CD14-positive monocyte (primary cell): ENCODE measurements around the gene GJB5. TPM values are rescaled to one million over a fixed set of nuclear protein-coding genes. Genes with fewer than 3 reads are reported as not detected.

Experiments used
- DNase-seq, 3 donors: peaks; one replicate each; pipeline ENCODE4 v3.0.0-alpha.2; 2011 to 2022
- H2AFZ ChIP-seq: 2 replicates; pipeline ENCODE4 v1.6.0; 2012; ENCODE audit warnings: mild to moderate bottlenecking, low read depth, low read length, inconsistent platforms; ENCODE audit not compliant: insufficient read depth, poor library complexity, severe bottlenecking
- H3K27ac ChIP-seq, 2 donors: 1 replicate in 1 of 2; 2 replicates in 1 of 2; pipeline ENCODE4 v1.5.1; 2012 to 2013; ENCODE audit warnings: low read length in 2 of 2, control low read depth in 1 of 2, inconsistent platforms in 1 of 2, low read depth in 1 of 2, mild to moderate bottlenecking in 1 of 2
- H3K27me3 ChIP-seq, 2 donors: one replicate each; pipeline versions ENCODE4 v1.6.0 to v1.6.1; 2011 to 2013; ENCODE audit warnings: low read length in 2 of 2; ENCODE audit not compliant: control insufficient read depth in 2 of 2, insufficient read depth in 2 of 2
- H3K36me3 ChIP-seq, 2 donors: replicated peaks in 1 of 2; 1 replicate in 1 of 2; 2 replicates in 1 of 2; pipeline versions ENCODE4 v1.5.1 to v1.6.1; 2012 to 2013; ENCODE audit warnings: low read length in 2 of 2, control low read depth in 1 of 2, inconsistent platforms in 1 of 2, mild to moderate bottlenecking in 1 of 2; ENCODE audit not compliant: insufficient read depth in 2 of 2, control insufficient read depth in 1 of 2
- H3K4me1 ChIP-seq, 2 donors: 1 replicate in 1 of 2; 2 replicates in 1 of 2; pipeline versions ENCODE4 v1.5.1 to v1.6.1; 2012 to 2013; ENCODE audit warnings: low read length in 2 of 2, control low read depth in 1 of 2, inconsistent platforms in 1 of 2, mild to moderate bottlenecking in 1 of 2, moderate library complexity in 1 of 2; ENCODE audit not compliant: insufficient read depth in 2 of 2, control insufficient read depth in 1 of 2
- H3K4me2 ChIP-seq: replicated peaks from 2 replicates; pipeline ENCODE3; 2012; ENCODE audit warnings: low read length, moderate library complexity, mild to moderate bottlenecking; ENCODE audit not compliant: poor library complexity, severe bottlenecking; ENCODE audit errors: extremely low read depth
- H3K4me3 ChIP-seq, 3 experiments: fragments of 200-600 bp in 1 of 3; sonication (generic) in 1 of 3; replicated peaks in 1 of 3; 1 replicate in 2 of 3; 2 replicates in 1 of 3; pipeline ENCODE4 v1.5.1; 2011 to 2013; ENCODE audit warnings: low read length in 3 of 3, mild to moderate bottlenecking in 3 of 3, control low read depth in 2 of 3, low read depth in 2 of 3, inconsistent platforms in 1 of 3, moderate library complexity in 1 of 3
- H3K79me2 ChIP-seq: 2 replicates; pipeline ENCODE4 v1.6.0; 2012; ENCODE audit warnings: mild to moderate bottlenecking, control low read depth, inconsistent platforms, low read length, moderate library complexity; ENCODE audit not compliant: insufficient read depth
- H3K9ac ChIP-seq: 2 replicates; pipeline ENCODE4 v1.6.0; 2017; ENCODE audit warnings: low read length, mild to moderate bottlenecking; ENCODE audit not compliant: insufficient read depth, poor library complexity, severe bottlenecking
- H3K9me3 ChIP-seq, 2 donors: replicated peaks in 1 of 2; 1 replicate in 1 of 2; 2 replicates in 1 of 2; pipeline versions ENCODE4 v1.5.1 to v1.6.1; 2012 to 2013; ENCODE audit warnings: low read length in 2 of 2, control low read depth in 1 of 2; ENCODE audit not compliant: control insufficient read depth in 1 of 2, insufficient read depth in 1 of 2
- H4K20me1 ChIP-seq: 2 replicates; pipeline ENCODE4 v1.6.0; 2012; ENCODE audit warnings: mild to moderate bottlenecking, low read length, control low read depth, moderate library complexity; ENCODE audit not compliant: insufficient read depth
- H3K27ac Mint-ChIP-seq, 7 donors: one replicate each; pipeline ENCODE4 v1.8.0; 2020; ENCODE audit warnings: mild to moderate bottlenecking in 7 of 7, mixed read lengths in 7 of 7, moderate library complexity in 6 of 7, inconsistent platforms in 2 of 7
- H3K27me3 Mint-ChIP-seq, 3 donors: one replicate each; pipeline ENCODE4 v1.8.0; 2021 to 2022; ENCODE audit warnings: low read depth in 3 of 3, mild to moderate bottlenecking in 3 of 3, mixed read lengths in 3 of 3, moderate library complexity in 3 of 3, inconsistent platforms in 1 of 3
- H3K36me3 Mint-ChIP-seq, 2 donors: one replicate each; pipeline ENCODE4 v1.8.0; 2020; ENCODE audit warnings: mixed read lengths in 2 of 2, inconsistent platforms in 1 of 2, mild to moderate bottlenecking in 1 of 2
- H3K4me1 Mint-ChIP-seq: one replicate; pipeline ENCODE4 v1.8.0; 2020; ENCODE audit warnings: mild to moderate bottlenecking, mixed read lengths
- H3K4me3 Mint-ChIP-seq, 2 donors: one replicate each; pipeline ENCODE4 v1.8.0; 2020; ENCODE audit warnings: mild to moderate bottlenecking in 2 of 2, mixed read lengths in 2 of 2, moderate library complexity in 1 of 2
- H3K9me3 Mint-ChIP-seq, 7 donors: one replicate each; pipeline ENCODE4 v1.8.0; 2020 to 2022; ENCODE audit warnings: mixed read lengths in 7 of 7, mild to moderate bottlenecking in 6 of 7, moderate library complexity in 6 of 7, inconsistent platforms in 2 of 7
- WGBS: methylation state at CpG from one replicate; pipeline ENCODE4 v1.1.5; 2013; ENCODE audit warnings: missing lambda C conversion rate; ENCODE audit not compliant: insufficient coverage; 5-methylcytosine and 5-hydroxymethylcytosine counted together
- intact Hi-C, 2 donors: fragments of 100-400 bp; cut with micrococcal nuclease; formaldehyde crosslinking; loops; one replicate each; pipeline versions ENCODE4 v1.15.0 to v1.15.1; 2023
- polyA plus RNA-seq, 3 donors: library from polyadenylated mRNA; depleted of rRNA in 1 of 3; unstranded in 2 of 3; stranded (reverse) in 1 of 3; fragments of 300-500 nt in 2 of 3; fragments of >200 nt in 1 of 3; fragmentation: Illumina TruSeq in 2 of 3; gene quantifications; 1 replicate in 2 of 3; 2 replicates in 1 of 3; pipeline ENCODE4 v1.2.3, GENCODE V29; 2012 to 2021
- TF ChIP-seq, protein P1 (sequence below): fragments of 200-600 bp; IDR thresholded peaks from one replicate; pipeline ENCODE4 v1.8.0; 2022; ENCODE audit warnings: antibody characterized with exemption, mild to moderate bottlenecking

The GJB5 gene
- polyA plus RNA-seq, 3 donors = 0.12 TPM; not detected in 2

DNA sequence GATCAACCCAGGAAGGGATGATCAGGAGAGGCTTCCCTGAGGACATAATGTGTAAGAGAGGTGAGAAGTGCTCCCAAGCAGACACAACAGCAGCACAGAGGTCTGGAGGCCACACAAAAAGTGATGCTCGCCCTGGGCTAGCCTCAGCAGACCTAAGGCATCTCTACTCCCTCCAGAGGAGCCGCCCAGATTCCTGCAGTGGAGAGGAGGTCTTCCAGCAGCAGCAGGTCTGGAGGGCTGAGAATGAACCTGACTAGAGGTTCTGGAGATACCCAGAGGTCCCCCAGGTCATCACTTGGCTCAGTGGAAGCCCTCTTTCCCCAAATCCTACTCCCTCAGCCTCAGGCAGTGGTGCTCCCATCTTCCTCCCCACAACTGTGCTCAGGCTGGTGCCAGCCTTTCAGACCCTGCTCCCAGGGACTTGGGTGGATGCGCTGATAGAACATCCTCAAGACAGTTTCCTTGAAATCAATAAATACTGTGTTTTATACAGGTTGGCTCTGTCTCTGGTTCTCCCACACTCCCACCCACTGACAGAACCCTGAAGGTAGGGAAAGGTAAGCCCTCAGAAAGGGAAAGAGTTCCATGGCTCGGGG, 31.1 kb downstream of the GJB5 start:
- Histone ChIP-seq H3K27ac (no peak overlapping the region), H2AFZ (no peak overlapping the region), H3K27me3 (peaks cover 13 to 24% of the 10 kb centered on the region in 2 donors), H3K79me2 (no peaks in the 10 kb centered on the region), H3K9me3 (peaks cover 0 to 10% of the 10 kb centered on the region in 2 donors), H3K4me2 (no peak overlapping the region), H3K9ac (no peak overlapping the region), H3K4me1 (no peaks in the 10 kb centered on the region), H4K20me1 (no peaks in the 10 kb centered on the region), H3K4me3 (no peak overlapping the region), H3K36me3 (no peaks in the 10 kb centered on the region)
- Mint-ChIP-seq H3K27ac (no peak overlapping the region), H3K4me1 (no peaks in the 10 kb centered on the region), H3K4me3 (no peak overlapping the region), H3K27me3 (peaks cover 23 to 37% (median 25%) of the 10 kb centered on the region in 3 donors), H3K9me3 (peaks cover 0 to 9% (median 4%) of the 10 kb centered on the region in 7 donors), H3K36me3 (no peaks in the 10 kb centered on the region)
- intact Hi-C loops = loop anchor here in 1 of 2 donors (2.0 to 5.0 kb wide), 2 partner anchors 67 to 511 kb away; no protein-coding TSS in a partner anchor
- 40% methylated on average over 2 of the region's 4 CpGs for WGBS
- TF ChIP-seq, protein P1, sequence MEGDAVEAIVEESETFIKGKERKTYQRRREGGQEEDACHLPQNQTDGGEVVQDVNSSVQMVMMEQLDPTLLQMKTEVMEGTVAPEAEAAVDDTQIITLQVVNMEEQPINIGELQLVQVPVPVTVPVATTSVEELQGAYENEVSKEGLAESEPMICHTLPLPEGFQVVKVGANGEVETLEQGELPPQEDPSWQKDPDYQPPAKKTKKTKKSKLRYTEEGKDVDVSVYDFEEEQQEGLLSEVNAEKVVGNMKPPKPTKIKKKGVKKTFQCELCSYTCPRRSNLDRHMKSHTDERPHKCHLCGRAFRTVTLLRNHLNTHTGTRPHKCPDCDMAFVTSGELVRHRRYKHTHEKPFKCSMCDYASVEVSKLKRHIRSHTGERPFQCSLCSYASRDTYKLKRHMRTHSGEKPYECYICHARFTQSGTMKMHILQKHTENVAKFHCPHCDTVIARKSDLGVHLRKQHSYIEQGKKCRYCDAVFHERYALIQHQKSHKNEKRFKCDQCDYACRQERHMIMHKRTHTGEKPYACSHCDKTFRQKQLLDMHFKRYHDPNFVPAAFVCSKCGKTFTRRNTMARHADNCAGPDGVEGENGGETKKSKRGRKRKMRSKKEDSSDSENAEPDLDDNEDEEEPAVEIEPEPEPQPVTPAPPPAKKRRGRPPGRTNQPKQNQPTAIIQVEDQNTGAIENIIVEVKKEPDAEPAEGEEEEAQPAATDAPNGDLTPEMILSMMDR = no peak
- DNase-seq = no peak

DNA sequence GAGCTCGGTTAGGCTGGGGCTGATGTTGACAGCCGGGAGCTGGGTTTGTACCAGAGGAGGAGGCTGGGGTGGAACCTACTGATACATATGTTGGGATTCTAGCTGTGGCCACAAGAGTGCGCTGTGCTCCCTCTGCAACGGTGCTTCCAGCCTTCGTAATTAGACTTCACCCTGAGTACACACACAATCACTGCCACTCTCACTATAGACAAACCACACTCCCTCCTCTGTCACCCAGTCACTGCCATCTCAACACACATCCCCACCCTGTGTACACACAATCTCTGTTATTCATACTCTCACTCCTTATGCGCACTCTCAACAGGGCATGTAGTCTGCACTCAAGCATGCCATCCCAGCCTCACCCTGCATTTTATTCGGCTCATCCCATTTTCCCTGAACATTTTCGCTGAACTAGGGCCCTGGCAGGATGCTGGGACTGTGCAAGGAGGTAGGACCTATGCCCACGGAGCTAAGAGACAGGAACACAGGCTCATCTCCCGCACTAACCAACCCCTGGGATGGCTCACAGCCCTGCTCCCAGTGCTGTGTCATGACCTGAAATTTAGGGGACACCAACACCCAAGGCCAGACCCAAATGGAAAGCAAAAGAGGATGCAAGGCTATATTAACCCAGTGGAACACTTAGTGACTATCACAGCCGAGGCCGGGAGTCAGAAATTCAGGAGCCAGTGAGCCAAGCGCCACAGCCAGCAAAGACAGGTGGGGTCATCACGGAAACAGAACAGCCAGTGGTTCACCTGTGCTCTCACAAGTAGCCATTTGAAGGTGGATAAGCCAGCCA, 31.9 kb downstream of the GJB5 start:
- DNase-seq = peak; percentile 19 to 36 (median 31)
- Mint-ChIP-seq H3K27ac (no peak overlapping the region), H3K4me1 (no peaks in the 10 kb centered on the region), H3K9me3 (peaks cover 0 to 10% (median 6%) of the 10 kb centered on the region in 7 donors), H3K4me3 (no peak overlapping the region), H3K36me3 (no peaks in the 10 kb centered on the region), H3K27me3 (peaks cover 20 to 34% (median 23%) of the 10 kb centered on the region in 3 donors)
- Histone ChIP-seq H2AFZ (no peak overlapping the region), H3K4me2 (no peak overlapping the region), H3K27ac (no peak overlapping the region), H3K27me3 (peaks cover 11 to 19% of the 10 kb centered on the region in 2 donors), H3K36me3 (no peaks in the 10 kb centered on the region), H3K9ac (no peak overlapping the region), H4K20me1 (no peaks in the 10 kb centered on the region), H3K4me1 (no peaks in the 10 kb centered on the region), H3K4me3 (no peak overlapping the region), H3K9me3 (peaks cover 0 to 8% of the 10 kb centered on the region in 2 donors), H3K79me2 (no peaks in the 10 kb centered on the region)
- TF ChIP-seq, protein P1 = peak; percentile 74
- WGBS = 44% methylated on average over 11 of the region's 14 CpGs
- intact Hi-C loops = loop anchor here in 1 of 2 donors (2.0 to 5.0 kb wide), 2 partner anchors 66 to 511 kb away; no protein-coding TSS in a partner anchor
